HG02943 (cell line): Measurements from ENCODE around the gene ALOXE3.

ENCODE experiments used
- ATAC-seq: cut with Tn5 transposase; IDR thresholded peaks from one replicate; pipeline ENCODE4 v1.9.1; 2021; ENCODE audit warnings: mild to moderate bottlenecking, low read depth, moderate library complexity; ENCODE audit not compliant: unreplicated experiment

ALOXE3 gene

GRCh38 chr17:8056976-8057625, 61.2 kb downstream of the ALOXE3 start:
- ATAC-seq, result no peak

GRCh38 chr17:8056232-8056975, 61.9 kb downstream of the ALOXE3 start:
- no peak for ATAC-seq

- no peak for ATAC-seq
Measured at GRCh38 chr17:8055851-8056231, 62.5 kb downstream of the ALOXE3 start.

GRCh38 chr17:8053600-8053999, 64.7 kb downstream of the ALOXE3 start:
- ATAC-seq, result no peak

- no peak for ATAC-seq
Measured at GRCh38 chr17:8052256-8053252, 65.8 kb downstream of the ALOXE3 start.

- ATAC-seq, result no peak
Measured at GRCh38 chr17:8051831-8052230, 66.5 kb downstream of the ALOXE3 start.

GRCh38 chr17:8048736-8049135, 69.6 kb downstream of the ALOXE3 start:
- no peak for ATAC-seq

GRCh38 chr17:8048236-8048635, 70.1 kb downstream of the ALOXE3 start:
- ATAC-seq, result no peak

GRCh38 chr17:8047769-8048110, 70.6 kb downstream of the ALOXE3 start:
- ATAC-seq, result no peak

GRCh38 chr17:8046929-8047768, 71.2 kb downstream of the ALOXE3 start:
- ATAC-seq, result no peak

- no peak for ATAC-seq
Measured at GRCh38 chr17:8046306-8046928, 71.9 kb downstream of the ALOXE3 start.
